Measurements from ENCODE around the gene RPS6KB1. TPM values are rescaled to one million over a fixed set of nuclear protein-coding genes. Genes with fewer than 3 reads are reported as not detected.

Gene RPS6KB1
- total and polyA plus RNA-seq, 10 of the 15 experiments (the other 5 are each of a cell fraction or from before 2014, with no cell fraction given): 6.6 to 33.2 (median 26.0) TPM

- Histone ChIP-seq H3K36me3 (ENCODE audit: control insufficient read depth in 2 of 2, insufficient read depth in 2 of 2, low read length in 1 of 2) (peaks cover 0 to 17% of the 10 kb centered on the region in 2 experiments; a peak in 1 of 4 replicates), H3K4me3 (no peak overlapping the region), H3K9me3 (replicated peaks; ENCODE audit: control insufficient read depth, insufficient read depth, low read length) (no peaks in the 10 kb centered on the region), H3K27ac (ENCODE audit: control insufficient read depth, insufficient read depth) (no peak overlapping the region), H3K79me2 (ENCODE audit: control insufficient read depth, insufficient read depth, low read length) (no peaks in the 10 kb centered on the region), H2AFZ (ENCODE audit: control insufficient read depth, low read depth, low read length) (no peak overlapping the region), H3K9ac (ENCODE audit: control insufficient read depth, insufficient read depth, low read length) (no peak overlapping the region), H3K4me2 (ENCODE audit: control insufficient read depth, insufficient read depth) (no peak overlapping the region), H3K4me1 (ENCODE audit: control insufficient read depth, insufficient read depth, low read length) (no peaks in the 10 kb centered on the region), H4K20me1 (ENCODE audit: control insufficient read depth, insufficient read depth) (no peaks in the 10 kb centered on the region), H3K27me3 (replicated peaks in 1 of 2; ENCODE audit: control insufficient read depth in 2 of 2, insufficient read depth in 2 of 2, low read length in 1 of 2) (no peaks in the 10 kb centered on the region)
- 99% methylated on average over 8 of the region's 9 CpGs for WGBS (ENCODE audit: insufficient coverage, insufficient replicate concordance, low lambda C conversion rate, missing lambda C conversion rate)
- SMC1A ChIA-PET (ENCODE audit: uncharacterized antibody, unreplicated experiment): no interaction called here
- CTCF ChIA-PET: no interaction called here
- RAD21 ChIA-PET (ENCODE audit: unreplicated experiment): no interaction called here
- POLR2A ChIA-PET: interaction anchor here (0.5 to 1.0 kb wide), 3 partner anchors 8 to 484 kb away, joined by 3 to 5 read pairs (median 4); no protein-coding TSS in a partner anchor
- intact Hi-C loops (cut with micrococcal nuclease; ENCODE audit: unreplicated experiment) (no loop called here), in situ Hi-C loops (cut with MboI) (no loop called here)
- BruUV-seq (replicated peaks): no TSS peak
- no peak for ATAC-seq
- no peak for FAIRE-seq
- DNase-seq (ENCODE audit: low read depth, low spot score): no peak
- TF ChIP-seq NFIC (IDR thresholded peaks at IDR 0.05; ENCODE audit: low read depth, low read length): no peak
- TF ChIP-seq ZNF207 (IDR thresholded peaks at IDR 0.05; ENCODE audit: borderline replicate concordance): no peak
- no peak for TF ChIP-seq STAT1 (conservative IDR thresholded peaks at IDR 0.05)
- no peak for TF ChIP-seq MYC (IDR thresholded peaks at IDR 0.05; ENCODE audit: insufficient read depth, insufficient read length, insufficient replicate concordance, low read length, severe bottlenecking)
- TF ChIP-seq EGR1 (IDR thresholded peaks at IDR 0.05; ENCODE audit: borderline replicate concordance in 1 of 2, low read depth in 2 of 2, low read length in 2 of 2): no peak
- TF ChIP-seq SMAD1 (IDR thresholded peaks at IDR 0.05; ENCODE audit: low read depth, partially characterized antibody): no peak
- TF ChIP-seq, protein P1, sequence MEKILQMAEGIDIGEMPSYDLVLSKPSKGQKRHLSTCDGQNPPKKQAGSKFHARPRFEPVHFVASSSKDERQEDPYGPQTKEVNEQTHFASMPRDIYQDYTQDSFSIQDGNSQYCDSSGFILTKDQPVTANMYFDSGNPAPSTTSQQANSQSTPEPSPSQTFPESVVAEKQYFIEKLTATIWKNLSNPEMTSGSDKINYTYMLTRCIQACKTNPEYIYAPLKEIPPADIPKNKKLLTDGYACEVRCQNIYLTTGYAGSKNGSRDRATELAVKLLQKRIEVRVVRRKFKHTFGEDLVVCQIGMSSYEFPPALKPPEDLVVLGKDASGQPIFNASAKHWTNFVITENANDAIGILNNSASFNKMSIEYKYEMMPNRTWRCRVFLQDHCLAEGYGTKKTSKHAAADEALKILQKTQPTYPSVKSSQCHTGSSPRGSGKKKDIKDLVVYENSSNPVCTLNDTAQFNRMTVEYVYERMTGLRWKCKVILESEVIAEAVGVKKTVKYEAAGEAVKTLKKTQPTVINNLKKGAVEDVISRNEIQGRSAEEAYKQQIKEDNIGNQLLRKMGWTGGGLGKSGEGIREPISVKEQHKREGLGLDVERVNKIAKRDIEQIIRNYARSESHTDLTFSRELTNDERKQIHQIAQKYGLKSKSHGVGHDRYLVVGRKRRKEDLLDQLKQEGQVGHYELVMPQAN (conservative IDR thresholded peaks at IDR 0.05): no peak
Observed at GRCh38 chr17:59884861-59885260, 8.1 kb upstream of the RPS6KB1 start.

Data from GM12878 (cell line).